ENCODE data around the gene NOS3.

The NOS3 gene

DNA sequence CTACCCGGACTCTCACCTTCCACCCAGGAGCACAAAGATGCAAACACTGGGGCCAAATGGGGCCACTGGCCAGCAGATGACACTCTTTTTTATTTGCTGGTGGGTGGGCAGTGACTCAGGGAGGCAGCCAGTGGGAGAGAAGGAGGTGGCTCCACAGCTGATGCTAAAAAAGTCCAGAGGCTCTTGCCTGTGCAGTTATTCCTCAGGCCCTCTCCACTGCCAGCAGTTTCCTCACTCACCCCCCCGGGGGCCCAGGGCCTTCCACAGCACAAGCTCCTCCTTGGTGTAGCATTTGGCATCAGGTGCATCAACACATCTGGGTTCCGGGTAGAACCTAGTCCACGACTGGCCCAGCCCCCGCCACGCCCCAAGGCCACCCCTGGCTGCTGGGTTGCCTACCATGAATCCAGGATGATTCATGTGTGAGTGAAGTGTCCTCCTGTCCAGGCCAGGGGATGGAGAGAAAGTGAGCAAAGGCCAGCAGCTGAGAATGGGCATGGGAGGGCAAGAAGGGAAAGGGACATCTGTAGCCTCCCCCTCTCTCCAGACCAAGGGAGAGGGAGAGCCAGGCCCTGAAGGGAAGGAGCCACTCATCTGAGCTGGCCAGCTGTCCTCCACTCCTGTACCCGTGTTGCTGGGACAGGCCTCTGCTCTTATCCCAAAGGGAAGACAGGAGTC, 11.0 kb upstream of the NOS3 start:
- DNase-seq (ENCODE audit: low read depth, low spot score): no peak

DNA sequence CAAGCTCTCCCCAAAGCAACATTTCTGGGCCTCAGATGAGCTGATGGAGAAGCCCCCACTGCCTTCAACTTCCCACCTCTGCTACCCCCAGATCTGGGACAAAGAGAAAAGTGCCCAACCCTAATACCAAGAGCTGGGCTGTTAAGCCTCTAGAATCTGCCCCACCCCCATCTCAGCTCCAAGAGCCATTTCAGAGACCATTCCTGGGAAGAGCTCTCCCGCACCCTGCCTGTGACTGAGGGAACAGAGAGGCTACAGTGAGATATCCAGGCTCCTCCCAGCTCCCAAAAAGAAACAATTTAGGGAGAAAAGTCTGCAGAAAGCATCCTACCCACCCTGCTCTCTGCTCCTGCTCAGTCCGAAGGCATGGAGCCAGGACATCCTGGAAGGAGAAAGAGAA, 10.2 kb upstream of the NOS3 start:
- no peak for DNase-seq (ENCODE audit: low read depth, low spot score)

DNA sequence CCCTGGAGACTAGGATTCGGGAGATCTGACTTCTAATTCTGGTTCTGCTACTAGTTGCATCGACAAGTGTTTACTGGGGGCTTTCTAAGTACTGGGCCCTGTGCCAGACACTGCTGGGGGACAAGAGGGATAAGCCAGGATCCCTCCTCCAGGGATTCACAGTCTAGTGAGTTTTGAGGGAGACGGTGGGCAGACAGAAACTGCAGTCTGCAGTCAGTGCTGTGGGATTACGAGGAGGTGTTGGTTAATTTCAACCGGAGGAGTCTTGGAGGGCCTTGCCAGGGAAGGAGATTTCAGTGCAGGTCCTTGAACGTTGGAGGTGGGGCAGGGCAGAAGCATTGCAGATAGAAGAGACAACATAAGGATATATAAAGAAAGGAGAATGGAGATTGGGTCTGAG, 9.2 kb upstream of the NOS3 start:
- no peak for DNase-seq (ENCODE audit: low read depth, low spot score)

DNA sequence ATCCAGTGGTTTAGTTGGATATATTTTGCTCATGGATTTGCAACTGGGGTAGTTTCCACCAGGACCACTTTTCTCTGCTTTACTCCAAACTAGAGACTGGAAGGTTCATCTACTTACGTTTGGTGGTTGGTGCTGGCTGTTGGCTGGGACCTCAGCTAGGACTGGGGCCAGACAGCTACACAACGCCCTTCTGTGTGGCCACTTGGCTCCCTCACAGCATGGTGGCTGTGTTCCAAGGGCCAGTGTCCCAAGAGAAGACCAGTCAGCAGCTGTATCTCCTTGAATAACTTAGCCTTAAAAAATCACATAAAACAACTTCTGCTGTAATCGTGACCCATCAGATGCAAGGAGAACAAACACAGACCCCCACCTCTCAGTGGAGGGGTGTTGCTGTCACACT, 8.5 kb upstream of the NOS3 start:
- DNase-seq (ENCODE audit: low read depth, low spot score): no peak

DNA sequence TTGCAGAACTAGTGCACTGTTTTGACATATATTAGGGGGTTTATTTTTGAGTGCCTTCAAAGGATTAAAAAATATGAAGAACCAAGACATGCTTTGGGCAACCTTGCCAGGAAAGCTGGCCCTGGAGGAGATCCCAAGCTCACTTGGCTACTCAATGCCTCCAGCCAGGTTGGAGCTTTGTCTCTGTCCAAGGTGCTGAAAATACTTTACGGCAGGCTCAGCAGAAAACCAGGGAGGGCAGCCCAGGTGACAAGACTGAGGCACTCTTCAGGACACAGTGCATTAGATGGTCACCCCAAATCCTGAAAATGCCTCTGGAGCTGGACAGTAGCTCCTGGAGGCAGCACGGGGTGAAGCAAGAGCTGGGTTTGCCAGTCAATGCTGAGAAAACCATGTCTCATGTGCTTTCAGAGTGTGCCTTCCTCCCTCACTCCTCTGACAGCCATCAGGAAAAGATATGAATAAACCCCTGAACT, 6.9 kb upstream of the NOS3 start:
- no peak for DNase-seq (ENCODE audit: low read depth, low spot score)

DNA sequence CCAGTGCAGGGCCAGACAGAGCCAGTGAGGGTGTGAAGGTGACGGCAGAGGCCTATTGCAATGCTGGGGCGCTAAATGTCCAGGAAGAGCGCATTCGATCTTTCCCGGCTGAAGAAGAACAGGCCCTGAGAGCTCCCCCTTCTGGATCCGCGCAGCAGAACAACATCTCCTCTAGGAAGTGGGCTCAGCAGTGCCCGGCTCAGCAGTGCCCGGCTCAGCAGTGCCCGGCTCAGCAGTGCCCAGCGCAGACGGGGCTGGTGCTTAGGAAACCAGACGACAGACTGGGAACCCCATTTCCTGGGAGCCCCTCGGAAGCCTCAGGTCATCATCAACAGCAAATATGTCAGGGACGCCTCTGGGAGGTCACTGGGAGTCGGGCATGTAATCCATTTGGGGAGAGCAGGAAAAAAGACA, 4.7 kb upstream of the NOS3 start:
- no peak for DNase-seq (ENCODE audit: low read depth, low spot score)

DNA sequence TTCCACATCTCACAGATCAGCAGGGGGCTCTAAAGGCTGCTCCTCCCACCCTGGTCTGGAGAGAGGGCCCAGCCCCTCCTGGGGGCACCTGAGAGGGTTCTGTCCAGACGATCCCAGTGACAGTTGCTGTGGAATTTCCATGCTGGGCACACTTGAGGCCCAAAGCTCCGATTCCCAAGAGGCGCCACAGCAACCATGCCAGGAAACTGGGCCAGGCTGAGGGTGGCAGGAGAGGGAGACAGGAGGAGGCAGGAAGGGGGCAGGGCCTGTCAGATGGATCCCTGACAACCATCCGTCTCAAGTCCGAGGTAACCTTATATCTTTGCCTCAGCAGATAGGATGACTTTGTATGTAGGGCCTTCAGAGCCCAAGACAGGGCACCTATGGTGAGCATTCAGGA, 4.3 kb upstream of the NOS3 start:
- no peak for DNase-seq (ENCODE audit: low read depth, low spot score)

- DNase-seq (ENCODE audit: low read depth, low spot score): no peak
These were observed 2.3 kb upstream of the NOS3 start for GRCh38 chr7:150988230-150989226.

DNA sequence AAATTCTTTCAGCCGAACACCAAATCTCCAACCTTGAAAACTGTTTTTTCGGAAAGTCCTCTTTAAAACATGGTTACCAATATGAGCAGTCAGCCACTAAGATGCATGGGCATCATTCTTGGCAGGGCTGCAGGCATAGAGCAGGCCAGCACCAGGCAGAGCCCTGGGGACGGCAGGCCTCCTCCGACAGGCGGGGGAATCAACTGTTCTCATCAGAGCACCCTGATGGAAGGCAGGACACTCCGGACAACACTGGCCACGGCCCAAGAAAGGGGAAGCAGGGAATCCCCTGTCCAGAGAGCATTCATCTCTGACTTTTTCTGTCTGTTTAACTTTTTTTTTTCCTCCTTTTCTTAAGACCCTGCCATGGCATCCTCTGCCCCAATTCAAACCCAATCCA, 1.4 kb upstream of the NOS3 start:
- no peak for DNase-seq (ENCODE audit: low read depth, low spot score)

DNA sequence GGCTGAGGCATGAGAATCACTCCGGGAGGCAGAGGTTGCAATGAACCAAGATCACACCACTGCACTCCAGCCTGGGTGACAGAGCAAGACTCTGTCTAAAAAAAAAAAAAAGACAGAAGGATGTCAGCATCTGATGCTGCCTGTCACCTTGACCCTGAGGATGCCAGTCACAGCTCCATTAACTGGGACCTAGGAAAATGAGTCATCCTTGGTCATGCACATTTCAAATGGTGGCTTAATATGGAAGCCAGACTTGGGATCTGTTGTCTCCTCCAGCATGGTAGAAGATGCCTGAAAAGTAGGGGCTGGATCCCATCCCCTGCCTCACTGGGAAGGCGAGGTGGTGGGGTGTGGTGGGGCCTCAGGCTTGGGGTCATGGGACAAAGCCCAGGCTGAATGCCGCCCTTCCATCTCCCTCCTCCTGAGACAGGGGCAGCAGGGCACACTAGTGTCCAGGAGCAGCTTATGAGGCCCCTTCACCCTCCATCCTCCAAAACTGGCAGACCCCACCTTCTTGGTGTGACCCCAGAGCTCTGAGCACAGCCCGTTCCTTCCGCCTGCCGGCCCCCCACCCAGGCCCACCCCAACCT, 1.3 kb downstream of the NOS3 start:
- no peak for DNase-seq (ENCODE audit: low read depth, low spot score)

DNA sequence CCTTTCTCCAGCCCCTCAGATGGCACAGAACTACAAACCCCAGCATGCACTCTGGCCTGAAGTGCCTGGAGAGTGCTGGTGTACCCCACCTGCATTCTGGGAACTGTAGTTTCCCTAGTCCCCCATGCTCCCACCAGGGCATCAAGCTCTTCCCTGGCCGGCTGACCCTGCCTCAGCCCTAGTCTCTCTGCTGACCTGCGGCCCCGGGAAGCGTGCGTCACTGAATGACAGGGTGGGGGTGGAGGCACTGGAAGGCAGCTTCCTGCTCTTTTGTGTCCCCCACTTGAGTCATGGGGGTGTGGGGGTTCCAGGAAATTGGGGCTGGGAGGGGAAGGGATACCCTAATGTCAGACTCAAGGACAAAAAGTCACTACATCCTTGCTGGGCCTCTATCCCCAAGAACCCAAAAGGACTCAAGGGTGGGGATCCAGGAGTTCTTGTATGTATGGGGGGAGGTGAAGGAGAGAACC, 2.1 kb downstream of the NOS3 start:
- DNase-seq (ENCODE audit: low read depth, low spot score): no peak

GRCh38 chr7:150993511-150993910, 2.7 kb downstream of the NOS3 start:
- no peak for DNase-seq (ENCODE audit: low read depth, low spot score)

DNA sequence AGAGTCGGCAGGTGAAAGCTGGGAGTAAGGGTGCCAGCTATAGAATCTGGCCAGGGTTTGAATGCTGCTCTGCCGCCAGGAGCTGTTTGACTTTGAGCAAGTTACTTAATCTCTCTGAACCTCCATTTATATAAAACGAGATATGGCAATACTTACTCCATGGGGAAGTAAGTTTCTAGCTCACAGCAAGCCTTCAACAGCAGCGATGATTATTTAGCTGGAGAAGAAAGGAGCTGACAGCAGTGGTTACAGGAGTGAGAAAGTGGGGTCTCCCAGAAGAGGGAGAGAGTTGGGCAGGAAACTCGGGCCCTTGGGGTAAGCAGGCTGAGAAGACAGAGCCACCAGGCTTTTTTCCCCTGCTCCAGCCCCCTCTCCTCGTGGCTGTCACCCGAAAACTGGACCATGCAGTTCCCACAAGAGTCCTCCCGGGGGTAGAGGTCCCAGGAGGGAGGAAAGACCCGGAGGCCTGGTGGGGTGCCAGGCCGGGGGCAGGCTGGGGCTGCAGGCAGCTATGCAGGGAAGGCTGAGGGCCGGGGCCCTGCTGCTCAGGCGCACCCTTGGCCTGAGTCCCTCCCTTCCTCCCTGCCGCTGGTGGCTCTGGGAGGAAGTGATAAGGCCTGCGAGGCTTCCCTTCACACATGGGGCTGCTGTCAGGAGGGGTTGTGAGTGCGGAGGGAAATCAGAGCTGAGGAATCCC, 3.5 kb downstream of the NOS3 start:
- no peak for DNase-seq (ENCODE audit: low read depth, low spot score)

DNA sequence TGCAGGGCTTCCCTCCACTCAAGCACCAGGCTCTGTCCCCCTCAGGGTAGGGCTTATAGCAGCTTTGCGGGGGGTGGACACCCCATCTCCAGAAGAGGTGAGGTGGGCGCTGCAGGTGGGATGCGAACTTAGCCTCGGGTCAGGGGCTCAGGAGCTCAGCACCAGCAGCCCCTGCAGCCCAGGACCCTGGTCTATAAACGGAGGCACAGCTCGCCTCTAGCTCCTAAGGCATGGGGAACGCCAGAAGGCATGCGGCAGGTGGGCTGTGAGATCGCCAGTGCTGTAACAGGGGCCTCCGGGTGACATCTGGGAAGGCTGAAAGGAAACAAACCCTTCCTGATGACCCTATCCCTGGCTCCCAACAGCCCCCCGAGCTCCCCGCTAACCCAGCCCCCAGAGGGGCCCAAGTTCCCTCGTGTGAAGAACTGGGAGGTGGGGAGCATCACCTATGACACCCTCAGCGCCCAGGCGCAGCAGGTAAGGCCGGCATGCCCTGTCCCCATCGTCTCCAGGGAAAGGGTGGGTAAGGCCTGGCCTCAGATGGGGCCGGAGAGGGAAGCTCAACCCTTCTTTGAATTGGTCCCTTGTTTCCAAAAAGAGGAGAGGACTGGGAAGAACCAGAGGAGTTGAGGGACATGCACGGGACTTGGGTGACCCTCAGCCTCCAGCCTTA, 4.2 kb downstream of the NOS3 start:
- no peak for DNase-seq (ENCODE audit: low read depth, low spot score)

DNA sequence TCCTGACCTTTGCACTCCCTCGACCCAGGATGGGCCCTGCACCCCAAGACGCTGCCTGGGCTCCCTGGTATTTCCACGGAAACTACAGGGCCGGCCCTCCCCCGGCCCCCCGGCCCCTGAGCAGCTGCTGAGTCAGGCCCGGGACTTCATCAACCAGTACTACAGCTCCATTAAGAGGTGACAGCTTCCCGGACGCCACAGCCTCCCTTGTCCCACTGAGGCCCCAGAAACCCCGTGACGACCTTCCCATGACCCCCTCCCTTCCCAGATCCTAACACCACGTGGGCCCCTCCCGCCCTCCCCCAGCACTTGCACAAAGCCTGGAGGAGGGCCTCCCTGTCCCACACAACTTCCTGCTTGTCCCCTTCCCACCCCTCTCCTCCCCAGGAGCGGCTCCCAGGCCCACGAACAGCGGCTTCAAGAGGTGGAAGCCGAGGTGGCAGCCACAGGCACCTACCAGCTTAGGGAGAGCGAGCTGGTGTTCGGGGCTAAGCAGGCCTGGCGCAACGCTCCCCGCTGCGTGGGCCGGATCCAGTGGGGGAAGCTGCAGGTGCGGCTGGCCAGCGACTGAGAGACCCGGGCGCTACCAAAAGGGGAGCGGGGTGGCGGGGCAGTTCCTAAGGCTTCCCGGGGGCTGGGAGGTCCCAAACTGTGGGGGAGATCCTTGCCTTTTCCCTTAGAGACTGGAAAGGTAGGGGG, 5.7 kb downstream of the NOS3 start:
- DNase-seq (ENCODE audit: low read depth, low spot score): no peak

DNA sequence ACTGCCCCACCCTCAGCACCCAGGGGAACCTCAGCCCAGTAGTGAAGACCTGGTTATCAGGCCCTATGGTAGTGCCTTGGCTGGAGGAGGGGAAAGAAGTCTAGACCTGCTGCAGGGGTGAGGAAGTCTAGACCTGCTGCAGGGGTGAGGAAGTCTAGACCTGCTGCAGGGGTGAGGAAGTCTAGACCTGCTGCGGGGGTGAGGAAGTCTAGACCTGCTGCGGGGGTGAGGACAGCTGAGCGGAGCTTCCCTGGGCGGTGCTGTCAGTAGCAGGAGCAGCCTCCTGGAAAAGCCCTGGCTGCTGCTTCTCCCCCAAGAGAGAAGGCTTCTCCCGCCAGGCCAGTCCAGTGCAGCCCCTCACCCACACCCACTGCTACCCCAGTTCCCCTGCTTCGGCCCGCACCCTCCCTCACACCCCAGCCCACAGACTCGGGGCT, 6.3 kb downstream of the NOS3 start:
- DNase-seq (ENCODE audit: low read depth, low spot score): no peak

DNA sequence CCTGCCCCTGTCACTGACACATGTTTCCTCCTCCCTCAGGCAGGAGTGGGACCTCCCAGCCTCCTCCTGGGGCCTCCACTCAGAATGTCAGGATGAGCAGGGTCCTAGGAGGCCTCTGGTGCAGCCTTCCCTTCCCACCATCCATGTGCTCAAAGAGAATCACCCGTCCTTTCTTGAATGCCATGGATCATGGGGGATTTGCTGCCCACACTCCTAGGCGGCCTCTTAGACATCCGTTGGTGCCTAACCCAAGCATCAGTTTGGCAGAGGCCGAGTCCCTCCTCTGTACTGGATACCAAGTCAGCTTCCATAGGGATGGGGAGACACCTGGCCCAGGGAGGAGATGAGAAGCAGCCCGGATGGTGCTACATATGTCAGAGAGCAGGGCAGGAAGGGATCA, 7.0 kb downstream of the NOS3 start:
- no peak for DNase-seq (ENCODE audit: low read depth, low spot score)

DNA sequence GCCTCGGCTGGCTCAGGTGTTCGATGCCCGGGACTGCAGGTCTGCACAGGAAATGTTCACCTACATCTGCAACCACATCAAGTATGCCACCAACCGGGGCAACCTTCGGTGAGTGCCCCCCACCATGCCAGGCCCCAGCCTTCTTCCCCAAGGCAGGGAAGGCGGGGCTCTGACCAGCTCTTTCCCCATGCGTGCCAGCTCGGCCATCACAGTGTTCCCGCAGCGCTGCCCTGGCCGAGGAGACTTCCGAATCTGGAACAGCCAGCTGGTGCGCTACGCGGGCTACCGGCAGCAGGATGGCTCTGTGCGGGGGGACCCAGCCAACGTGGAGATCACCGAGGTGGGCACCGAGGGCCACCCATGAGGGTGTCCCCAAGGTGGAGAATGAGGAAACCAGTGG, 7.5 kb downstream of the NOS3 start:
- DNase-seq (ENCODE audit: low read depth, low spot score): no peak

GRCh38 chr7:150999001-150999400, 8.2 kb downstream of the NOS3 start:
- no peak for DNase-seq (ENCODE audit: low read depth, low spot score)

- no peak for DNase-seq (ENCODE audit: low read depth, low spot score)
These were observed 8.8 kb downstream of the NOS3 start for GRCh38 chr7:150999497-151000230.

Measured in smooth muscle cell of the brain vasculature (primary cell).